Activated CD4-positive, alpha-beta T cell treated with anti-CD3 and anti-CD28 coated beads for 1 hour (primary cell): ENCODE results near the gene NTN4.
"Not testable (repeated sequence)": the region's sequence is repeated elsewhere in the genome, so short reads cannot be mapped to it uniquely, and the experiment has no call there.

Source experiments
- DNase-seq: peaks from one replicate; pipeline ENCODE4 v3.0.0-alpha.2; 2020

NTN4 gene

DNA sequence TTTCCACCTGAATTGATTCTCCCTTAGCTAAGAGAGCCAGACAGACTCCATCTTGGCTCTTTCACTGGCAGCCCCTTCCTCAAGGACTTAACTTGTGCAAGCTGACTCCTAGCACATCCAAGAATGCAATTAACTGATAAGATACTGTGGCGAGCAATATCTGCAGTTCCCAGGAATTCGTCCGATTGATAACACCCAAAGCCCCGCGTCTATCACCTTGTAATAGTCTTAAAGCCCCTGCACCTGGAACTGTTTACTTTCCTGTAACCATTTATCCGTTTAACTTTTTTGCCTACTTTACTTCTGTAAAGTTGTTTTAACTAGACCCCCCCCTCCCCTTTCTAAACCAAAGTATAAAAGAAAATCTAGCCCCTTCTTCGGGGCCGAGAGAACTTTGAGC, 44.5 kb downstream of the NTN4 start:
- DNase-seq = not testable (repeated sequence)

DNA sequence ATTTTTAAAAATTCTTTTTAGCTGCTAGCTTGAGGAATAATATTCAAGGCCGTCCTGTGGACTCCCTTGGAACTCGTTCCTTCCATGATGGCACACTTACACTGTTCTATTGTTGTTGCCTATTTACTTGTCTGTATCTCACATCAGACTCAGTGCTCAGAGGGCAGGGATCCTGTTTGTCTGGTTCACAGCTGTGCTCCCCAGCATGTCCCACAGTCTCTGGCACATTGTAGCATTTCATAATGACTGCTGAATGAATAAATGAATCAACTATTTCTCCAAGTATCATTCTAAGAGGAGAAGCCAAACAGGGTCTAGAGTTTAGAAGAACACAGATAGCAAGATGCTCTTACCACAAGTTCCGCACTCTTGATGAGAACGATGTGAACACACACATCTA, 48.0 kb downstream of the NTN4 start:
- DNase-seq = no peak

DNA sequence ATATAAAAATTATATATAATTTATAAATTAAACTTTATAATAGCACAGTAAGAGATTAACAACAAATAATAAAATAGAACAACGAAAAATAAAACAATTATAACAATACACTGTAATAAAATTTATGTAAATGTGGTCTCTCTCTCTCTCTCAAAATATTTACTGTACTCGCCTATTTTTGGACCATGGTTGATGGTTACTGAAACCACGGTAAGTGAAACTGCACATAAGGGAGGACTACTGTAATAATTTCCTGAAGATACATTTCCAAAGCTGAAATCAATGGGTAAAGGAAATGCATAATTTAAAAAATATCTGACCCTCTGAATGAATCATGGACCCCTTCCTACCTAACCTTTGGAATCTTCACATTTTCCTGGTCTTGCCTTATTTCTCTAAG, 48.9 kb downstream of the NTN4 start:
- no peak for DNase-seq

DNA sequence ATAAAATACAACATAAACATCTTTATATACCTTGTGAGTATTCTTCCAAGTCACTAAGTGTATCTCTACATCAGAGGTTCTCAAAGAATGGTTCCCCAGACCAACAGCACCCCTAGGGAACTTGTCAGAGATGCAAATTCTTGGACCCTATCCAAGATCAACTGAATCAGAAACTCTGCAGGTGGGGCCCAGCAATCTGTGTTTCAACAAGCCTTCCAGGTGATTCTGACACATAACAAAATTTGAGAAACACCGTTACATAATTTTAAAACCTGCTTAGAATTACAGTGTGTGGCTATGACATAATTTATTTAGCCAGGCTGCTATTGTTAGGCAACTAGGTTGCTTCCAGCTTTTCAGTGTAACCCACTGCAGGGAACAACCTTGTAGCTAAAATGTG, 49.8 kb downstream of the NTN4 start:
- DNase-seq = no peak

DNA sequence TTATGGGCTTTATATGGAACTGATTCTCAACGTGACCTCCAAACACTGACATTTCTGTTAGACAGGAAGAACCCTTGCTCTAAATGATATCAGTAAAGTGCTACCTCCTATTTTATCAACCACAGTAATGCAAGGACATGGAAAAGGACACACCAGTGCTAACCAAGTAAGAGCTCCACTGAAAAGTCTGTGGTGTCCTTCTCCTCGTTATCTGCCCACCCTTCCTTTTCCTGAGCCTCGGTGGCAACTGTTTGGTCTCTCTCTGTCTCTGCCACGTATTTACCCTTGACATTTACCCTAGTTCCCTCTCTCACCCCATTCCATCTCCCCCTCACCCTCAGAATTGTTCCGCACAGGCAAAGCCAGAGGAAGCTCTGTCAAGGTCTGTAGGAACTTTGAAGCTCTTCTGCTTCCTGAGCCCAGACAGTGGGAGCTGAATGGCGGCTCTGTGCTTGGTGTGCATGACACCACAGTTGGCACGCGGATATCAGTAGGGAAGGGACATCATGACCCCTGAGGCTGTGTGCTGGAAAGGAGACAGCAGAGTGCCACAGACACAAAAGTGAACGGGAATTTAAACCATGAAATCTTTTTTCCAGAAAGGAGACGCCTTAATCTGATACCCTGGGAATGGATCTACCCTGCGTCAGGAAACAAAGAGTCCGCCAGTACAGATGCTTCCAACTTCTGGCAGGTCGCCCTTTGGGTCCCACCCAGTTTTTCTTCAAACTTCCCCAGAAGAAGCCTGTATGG, 50.8 kb downstream of the NTN4 start:
- DNase-seq = no peak

DNA sequence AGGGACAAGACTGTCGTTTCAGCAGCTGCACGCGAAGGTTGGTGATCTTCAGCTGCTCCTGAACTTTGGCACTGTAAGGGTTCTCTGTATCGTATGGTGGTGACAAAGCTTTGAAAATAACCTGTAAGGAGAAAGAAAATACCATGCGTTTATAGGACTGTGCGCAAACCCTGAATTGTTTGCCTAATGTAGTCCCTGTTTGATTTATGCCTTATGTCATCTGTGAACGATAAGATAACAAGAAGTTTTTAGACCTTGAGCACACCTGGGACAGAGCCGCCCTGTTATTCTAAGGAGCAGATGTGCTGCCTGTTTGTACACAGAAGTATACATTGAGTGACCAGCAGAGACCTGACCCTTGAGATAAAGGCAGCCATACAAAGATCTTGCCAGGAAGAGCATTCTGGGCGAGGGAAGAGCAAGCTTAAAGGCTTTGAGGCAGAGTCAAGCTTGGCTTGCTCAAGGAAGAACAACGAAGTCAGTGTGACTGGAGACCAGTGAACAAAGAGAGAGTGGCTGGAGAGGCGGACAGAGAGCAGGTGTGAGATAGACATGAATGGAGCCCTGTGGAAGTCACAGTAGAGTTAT, 52.4 kb downstream of the NTN4 start:
- no peak for DNase-seq

DNA sequence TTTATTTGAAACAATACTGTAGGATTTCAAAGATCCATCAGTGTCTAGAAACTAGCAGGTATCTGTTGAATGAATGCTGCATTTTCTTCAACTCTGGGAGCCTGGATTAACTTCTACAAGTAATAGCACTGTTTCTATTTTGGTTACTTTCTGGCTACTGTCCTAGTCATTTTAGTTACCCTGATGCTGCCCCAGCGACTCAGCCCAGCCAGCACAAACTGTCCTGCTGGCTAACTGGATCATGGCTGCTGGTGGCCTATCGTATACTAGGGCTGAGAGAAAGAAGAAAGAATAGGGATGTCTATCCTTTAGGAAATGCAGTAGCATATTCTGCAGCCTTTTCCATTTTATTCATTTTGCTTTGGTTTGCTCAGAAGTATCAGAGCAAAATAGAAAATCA, 53.9 kb downstream of the NTN4 start:
- DNase-seq = no peak

DNA sequence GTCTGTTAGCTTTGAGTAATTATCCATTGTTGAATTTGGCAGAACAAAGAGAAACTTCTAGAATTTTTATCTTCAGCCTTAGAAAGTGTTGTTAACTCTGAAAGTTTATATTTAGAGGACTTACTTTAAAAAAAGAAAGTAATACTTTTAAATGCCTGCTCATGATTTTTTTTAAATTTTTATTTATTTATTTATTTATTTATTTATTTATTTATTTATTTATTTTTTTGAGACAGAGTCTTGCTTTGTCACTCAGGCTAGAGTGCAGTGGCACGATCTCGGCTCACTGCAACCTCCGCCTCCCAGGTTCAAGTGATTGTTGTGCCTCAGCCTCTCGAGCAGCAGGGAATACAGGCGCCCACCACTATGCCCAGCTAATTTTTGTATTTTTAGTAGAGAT, 54.8 kb downstream of the NTN4 start:
- DNase-seq = not testable (repeated sequence)

DNA sequence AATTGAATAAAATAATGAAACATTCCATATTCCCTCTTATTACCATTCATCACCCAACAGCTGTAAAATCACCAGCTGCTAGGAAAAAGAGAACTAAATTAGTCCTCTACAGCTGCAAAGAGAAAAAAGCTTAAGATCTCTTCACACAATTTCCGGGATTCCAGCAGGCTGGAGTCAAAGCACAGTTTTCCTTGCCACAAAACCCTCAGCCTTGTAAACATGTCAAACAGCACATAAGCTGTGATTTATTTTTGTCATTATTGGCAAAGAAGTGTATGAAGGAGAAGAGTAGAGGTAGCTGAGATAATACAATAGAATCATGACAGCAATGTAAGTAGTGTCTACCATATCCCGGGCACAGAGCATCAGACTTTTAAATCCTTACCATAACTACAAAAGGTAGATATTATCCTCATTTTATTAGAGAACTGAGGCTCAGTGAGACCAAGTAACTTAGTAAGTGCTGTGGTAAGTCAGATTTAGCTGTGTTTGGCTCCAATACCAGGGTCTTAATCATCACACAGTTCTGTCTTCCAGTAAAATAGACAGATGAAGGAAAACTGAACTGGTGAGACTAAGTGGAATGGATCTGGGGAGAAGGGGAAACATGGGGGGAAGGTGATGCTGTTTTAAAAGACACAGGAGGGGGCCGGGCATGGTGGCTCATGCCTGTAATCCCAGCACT, 57.3 kb downstream of the NTN4 start:
- no peak for DNase-seq

DNA sequence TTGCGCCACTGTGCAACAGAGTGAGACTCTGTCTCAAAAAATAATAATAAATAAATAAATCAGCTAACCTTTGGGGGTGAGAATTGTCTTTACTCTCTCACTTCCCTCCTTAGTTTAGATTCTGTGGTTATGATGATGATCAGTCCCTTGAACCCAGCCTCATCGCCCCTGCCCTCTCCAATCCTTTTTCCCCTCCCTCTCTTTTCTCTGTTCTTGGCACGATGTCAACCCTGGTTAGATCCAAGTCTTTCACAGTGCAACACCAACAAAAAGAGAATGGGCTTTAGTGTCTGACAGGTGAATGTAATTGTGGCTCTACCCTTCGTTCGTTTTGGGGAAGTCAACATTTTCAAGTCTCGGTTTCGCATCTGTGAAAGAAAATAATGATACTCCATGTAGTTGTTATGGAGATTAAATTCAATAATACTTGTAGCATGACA, 59.0 kb downstream of the NTN4 start:
- DNase-seq = no peak

DNA sequence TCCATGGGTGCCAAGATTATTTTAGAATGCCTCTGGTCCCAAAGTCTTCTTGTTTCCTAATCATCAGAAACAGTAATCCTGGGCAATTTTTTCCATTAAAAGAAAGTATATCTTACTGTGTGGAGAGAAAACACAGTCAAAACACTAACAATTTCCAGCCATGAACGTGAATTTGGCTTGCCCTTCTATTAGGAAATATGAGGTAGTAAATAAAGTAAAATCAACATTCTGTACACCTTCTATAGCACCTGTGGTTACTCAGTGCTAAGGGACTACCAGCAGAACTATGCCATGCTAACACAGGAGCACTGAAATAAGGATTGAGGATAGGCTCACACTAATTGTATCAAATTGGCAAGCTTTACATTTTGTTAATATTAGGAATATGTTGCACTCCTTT, 60.1 kb downstream of the NTN4 start:
- no peak for DNase-seq

DNA sequence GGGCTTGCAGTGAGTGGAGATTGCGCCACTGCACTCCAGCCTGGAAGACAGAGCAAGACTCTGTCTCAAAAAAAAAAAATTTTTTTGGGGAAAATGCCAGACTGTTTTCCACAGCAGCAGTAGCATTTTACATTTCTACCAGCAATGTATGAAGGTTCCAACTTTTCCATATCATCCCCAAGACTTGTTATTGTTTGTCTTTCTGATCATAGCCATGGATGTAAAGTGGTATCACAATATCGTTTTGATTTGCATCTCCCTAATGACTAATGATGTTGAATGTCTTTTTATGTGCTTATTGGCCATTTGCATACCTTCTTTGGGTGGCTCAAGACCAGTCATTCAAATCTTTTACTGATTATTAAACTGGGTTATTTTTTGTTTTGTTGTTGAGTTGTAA, 63.7 kb downstream of the NTN4 start:
- DNase-seq = no peak

DNA sequence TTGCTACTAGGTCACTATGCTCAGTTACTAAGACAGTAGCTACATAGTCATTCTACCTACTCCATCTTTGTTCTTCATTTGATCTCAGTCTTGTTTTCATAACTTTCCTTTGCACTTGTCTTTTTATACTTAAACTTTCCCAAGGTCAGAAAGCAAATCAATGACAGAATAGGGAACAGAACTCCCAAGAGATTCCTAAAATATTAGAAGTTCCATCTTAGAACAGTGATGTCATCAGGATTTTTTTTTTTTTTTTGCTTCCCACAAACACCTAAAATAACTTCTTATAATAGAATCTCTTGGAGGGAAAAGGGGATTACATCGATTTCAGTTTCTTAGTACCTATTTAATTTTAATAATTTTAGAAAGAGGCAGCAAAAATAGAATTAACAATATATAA, 65.8 kb downstream of the NTN4 start:
- no peak for DNase-seq

DNA sequence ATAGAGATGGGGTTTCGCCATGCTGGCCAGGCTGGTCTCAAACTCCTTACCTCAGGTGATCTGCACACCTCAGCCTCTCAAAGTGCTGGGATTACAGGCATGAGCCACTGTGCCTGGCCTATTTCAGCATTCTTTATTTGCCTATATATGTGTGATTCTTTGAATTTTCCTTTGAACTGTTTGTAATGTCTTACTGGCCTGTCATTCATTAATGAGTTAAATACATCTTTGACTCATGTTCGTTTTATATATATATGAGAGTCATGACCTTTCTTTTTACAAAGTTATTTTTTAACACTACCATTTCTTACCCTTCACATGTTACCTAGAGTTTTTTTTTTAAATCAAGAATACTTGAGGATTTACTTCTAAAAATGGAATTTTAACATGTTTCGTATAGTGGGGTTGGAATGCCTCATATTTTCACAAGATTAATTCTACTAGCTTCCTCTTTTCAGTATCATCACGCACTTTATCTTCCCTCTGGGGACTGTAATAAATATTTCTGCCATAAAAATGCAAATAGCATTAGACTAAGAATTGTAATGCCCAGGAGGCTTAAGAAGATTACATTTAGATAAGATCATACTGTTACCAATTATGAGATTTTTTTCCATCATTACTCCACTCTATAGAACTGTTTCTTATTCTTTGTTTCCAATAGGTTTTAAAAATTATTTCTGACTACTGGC, 66.7 kb downstream of the NTN4 start:
- no peak for DNase-seq

DNA sequence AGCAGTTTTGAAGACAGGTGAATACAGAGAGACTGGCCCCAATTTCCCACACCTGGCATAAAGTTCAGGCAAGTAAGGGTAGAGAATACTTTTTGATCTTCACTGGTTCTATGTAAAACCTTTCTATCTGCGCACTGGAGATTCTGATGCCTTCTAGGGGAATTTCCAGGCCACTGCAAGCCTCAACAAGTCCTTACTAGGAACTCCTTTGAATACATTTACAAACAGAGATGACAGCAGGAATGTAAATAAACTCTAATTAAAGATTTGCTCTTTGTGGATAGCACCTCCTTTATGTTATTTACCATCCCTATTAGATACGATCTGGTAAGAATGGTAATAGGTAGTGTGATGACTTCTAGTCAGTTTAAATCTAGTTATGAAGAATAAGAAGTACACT, 69.2 kb downstream of the NTN4 start:
- DNase-seq = no peak

DNA sequence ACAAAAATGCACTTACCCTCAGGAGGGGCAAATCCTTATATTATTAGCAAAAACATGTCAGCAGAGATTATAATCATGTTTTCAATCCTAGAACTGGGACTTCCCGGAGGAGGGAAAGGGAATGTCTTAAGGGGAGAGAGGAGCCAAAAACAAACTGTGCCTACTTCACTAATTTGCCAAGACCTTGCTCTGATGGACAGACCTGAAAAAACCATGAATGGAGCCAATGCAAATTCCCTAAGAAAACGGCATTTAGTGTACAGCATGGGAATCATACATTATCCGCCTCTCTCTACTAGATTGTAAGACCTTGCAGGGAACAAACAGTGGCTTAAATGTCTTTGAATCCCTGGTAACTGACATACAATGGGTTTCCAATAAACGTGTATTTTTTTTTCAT, 70.4 kb downstream of the NTN4 start:
- no peak for DNase-seq

DNA sequence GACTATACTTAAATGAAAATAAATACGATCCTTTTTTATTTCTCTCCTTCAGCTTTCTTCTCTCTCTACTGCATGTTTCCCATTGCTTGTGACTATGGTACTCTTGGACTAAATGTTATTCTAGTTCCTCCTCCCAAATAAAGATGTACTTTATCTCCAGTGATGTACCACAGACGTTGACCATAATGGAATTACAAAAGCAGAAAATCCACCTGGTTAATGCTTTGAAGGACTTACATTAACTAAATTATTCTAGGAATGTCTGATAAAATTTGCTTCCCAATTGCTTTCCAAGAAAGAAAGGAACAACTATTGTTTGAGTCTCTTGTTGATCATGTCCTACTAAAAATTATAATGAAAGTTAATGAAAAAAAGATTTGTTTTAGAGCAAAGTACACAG, 71.8 kb downstream of the NTN4 start:
- no peak for DNase-seq

DNA sequence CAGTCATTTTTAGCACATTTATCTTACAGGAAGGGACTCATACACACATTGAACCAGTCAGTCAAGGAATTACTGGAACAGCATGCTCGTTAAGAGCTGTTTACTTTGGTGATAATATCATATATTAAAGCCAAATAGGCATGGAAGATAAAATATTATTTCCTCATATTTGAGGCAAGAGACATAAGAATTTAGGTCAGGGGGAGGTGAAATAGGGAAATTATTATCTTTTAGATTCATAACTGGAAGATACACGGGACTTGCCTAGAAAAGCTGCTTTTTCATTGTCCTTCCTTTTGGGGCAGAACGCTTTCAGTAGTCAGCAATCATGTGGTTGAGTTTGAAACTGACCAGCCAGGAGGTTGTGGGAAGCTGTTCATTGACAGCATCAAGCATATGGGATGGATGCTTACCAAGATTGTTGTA, 72.5 kb downstream of the NTN4 start:
- no peak for DNase-seq

DNA sequence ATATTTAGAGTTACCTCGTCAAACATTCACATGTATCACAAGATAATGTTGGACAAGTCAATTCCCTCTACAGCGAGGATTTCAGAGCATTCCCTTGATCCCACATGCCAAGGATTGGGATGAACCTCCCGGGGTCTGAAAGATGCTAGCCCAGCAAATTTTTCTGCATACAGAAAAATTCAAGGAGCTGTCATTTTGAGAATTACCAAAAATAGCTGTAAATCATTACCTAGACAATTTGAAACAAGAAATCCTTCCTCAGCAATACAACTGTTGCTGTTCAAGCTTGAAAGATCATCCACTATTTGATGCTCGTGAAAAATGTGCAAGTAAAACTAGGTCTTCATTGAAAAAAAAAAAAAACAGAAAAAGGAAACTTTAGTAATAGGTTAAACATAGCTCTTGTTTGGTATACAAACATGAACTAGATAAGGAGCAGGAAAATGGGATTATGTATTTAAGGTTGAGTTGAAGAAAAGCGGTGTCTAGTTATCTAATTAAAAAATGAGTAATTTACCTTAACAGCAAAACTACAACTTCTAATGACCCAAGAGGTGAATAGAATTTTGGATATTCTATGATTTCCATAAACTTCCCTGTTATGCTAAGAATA, 73.1 kb downstream of the NTN4 start:
- DNase-seq = no peak

DNA sequence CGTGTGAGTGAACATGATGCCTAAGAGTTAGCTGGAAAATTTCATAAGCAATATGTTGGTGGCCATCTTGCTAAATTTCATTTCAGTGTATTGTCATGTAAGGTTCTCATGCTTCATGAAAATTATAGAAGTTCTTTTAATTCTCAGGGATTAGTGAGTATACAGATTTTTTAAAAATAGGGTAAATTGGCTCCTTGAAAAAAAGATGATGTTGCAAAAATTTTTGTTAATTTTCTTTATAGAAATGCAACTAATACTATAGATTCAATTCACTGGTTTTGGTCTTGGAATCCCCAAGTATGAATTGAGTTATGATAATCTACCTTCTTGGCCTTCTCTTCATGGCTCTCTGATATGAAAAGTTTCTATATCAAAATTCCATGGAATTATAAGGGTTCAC, 75.4 kb downstream of the NTN4 start:
- DNase-seq = no peak

DNA sequence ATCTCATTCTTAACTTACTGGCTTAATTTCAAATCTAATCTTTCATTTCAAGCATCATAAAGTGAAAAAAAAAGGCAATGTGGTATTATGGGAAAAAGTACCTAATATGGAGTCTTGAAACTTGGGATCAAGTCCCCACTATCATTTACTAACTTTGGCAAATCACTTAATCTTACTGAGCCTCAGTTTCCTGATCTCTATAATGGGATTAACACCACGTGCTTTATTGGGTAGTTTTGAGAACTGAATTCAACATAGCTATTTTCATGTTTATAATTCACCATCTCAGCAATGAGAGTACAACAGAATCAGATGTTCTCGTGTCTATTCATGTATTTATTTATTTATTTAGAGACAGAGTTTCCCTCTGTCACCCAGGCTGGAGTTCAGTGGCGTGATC, 78.3 kb downstream of the NTN4 start:
- no peak for DNase-seq

DNA sequence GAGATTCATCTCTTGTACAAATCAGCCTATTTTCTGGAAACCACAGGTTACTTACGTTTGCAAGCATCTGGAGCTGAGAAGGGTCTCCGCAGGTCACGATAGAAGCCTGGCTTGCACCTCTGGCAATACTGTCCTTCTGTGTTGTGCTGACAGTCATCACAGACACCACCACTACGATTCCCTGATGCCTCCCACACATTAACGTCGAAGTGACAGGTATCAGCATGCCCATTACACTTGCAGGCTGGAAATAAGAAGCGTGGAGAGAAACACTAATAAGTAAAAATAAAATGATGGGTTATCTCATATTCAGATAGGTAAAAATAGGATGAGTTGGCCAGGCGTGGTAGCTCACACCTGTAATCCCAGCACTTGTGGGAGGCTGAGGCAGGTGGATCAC, 80.2 kb downstream of the NTN4 start:
- DNase-seq = no peak

DNA sequence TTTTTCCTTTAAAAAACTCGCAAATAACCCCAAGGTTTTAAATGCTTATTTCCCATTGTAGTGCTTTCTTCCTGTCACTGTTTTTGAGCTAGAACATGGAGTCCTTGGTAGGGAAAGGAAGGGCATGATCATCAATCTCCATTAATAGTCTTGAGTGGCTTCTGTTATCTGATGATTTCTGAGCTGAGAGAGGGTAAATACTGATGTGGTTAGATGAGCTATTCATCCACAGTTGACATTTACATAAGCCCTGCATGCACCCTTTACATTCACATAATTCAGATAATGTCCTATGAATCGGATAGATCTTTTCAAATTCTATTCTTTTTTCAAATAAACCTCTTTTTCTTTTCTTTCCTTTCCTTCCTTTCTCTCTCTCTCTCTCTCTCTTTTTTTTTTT, 81.4 kb downstream of the NTN4 start:
- DNase-seq = no peak
